BJ (cell line): ENCODE measurements around the gene SH2D2A. TPM values are rescaled to one million over a fixed set of nuclear protein-coding genes. Genes with fewer than 3 reads are reported as not detected.

Experiments
- CTCF ChIA-PET: fragments of 350-600 bp; formaldehyde crosslinking; extraction: SDS; loops from one replicate; lab custom pipeline; 2021; ENCODE audit warnings: antibody characterized with exemption, inconsistent platforms; lab: Yijun Ruan, JAX
- POLR2A ChIA-PET: fragments of 300-600 bp; sonication (Branson Sonifier 250); formaldehyde crosslinking; extraction: SDS; loops from one replicate; lab custom pipeline; 2021; ENCODE audit warnings: antibody characterized with exemption; lab: Charles Lee
- DNase-seq: peaks from one replicate; pipeline ENCODE4 v3.0.0-alpha.2; 2011; ENCODE audit warnings: low read depth
- H3K27me3 ChIP-seq: 2 replicates; pipeline ENCODE4 v1.6.0; 2011; ENCODE audit warnings: low read length; ENCODE audit not compliant: control insufficient read depth, insufficient read depth
- H3K36me3 ChIP-seq: 2 replicates; pipeline ENCODE4 v1.5.1; 2011; ENCODE audit warnings: low read length; ENCODE audit not compliant: control insufficient read depth, insufficient read depth
- H3K4me3 ChIP-seq: 2 replicates; pipeline ENCODE4 v1.5.1; 2011; ENCODE audit warnings: low read depth, mild to moderate bottlenecking, control low read depth, low read length
- polyA plus RNA-seq: library from polyadenylated mRNA; depleted of rRNA; stranded (reverse); fragments of >200 nt; gene quantifications from 2 replicates; pipeline ENCODE4 v1.2.3, GENCODE V29; 2011
- TF ChIP-seq, protein P1 (sequence below): IDR thresholded peaks from 2 replicates; pipeline ENCODE4 v1.5.1; 2011; ENCODE audit warnings: low read depth, mild to moderate bottlenecking, control low read depth, inconsistent platforms, low read length, moderate library complexity; ENCODE audit not compliant: insufficient read depth

Gene SH2D2A
- polyA plus RNA-seq, 1 experiment, result 0.17 TPM

DNA sequence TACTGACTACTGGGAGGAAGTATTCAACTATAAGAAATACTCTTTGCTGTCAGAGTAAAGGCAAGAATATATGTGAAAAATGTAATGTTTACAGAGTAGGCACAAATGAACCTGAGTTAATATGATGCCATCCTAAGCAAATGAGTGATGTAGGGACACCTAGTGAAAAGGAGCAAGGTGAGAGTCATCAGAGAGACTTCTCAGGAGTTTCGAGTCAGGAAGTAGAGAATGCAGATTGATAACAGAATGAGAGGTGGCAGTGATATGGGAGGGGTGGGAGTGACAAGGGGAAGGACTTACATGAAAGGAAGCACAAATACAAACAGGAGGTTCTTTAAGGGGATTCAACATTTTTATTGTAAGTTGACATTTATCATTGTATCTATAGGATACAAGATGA is 39.1 kb downstream of the SH2D2A start:
- Histone ChIP-seq H3K4me3 (no peak overlapping the region), H3K27me3 (no peaks in the 10 kb centered on the region), H3K36me3 (peaks cover 2% of the 10 kb centered on the region)
- TF ChIP-seq, protein P1, sequence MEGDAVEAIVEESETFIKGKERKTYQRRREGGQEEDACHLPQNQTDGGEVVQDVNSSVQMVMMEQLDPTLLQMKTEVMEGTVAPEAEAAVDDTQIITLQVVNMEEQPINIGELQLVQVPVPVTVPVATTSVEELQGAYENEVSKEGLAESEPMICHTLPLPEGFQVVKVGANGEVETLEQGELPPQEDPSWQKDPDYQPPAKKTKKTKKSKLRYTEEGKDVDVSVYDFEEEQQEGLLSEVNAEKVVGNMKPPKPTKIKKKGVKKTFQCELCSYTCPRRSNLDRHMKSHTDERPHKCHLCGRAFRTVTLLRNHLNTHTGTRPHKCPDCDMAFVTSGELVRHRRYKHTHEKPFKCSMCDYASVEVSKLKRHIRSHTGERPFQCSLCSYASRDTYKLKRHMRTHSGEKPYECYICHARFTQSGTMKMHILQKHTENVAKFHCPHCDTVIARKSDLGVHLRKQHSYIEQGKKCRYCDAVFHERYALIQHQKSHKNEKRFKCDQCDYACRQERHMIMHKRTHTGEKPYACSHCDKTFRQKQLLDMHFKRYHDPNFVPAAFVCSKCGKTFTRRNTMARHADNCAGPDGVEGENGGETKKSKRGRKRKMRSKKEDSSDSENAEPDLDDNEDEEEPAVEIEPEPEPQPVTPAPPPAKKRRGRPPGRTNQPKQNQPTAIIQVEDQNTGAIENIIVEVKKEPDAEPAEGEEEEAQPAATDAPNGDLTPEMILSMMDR, result no peak
- ChIA-PET POLR2A (no interaction called here), CTCF (interaction anchor here (0.9 to 1.0 kb wide), 2 partner anchors 51 to 83 kb away, joined by 3 read pairs; partner anchors contain the start of gene NTRK1)
- DNase-seq, result no peak

DNA sequence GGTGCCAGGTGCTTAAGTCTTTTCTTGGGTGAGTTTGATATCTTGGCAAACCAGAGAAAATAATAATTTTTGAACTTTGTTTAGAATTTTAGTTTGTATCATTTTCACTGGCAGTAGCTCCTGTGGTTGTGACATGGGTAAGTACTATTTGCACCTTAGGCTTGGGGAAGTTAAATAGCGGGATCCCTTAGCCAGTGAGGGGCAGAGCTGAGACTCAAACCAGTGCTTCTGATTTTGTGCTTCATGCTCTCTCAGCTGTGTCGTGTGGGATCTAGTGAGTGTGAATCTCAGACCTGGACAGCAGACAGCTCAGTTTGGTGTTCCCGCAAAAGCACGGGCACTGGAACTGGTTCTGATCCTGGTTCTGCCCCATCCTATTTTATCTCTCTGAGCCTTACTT is 39.7 kb downstream of the SH2D2A start:
- no peak for DNase-seq
- H3K4me3 ChIP-seq, result no peak overlapping the region
- ChIA-PET POLR2A (no interaction called here), CTCF (interaction anchor here (0.6 to 1.0 kb wide), 2 partner anchors 51 to 89 kb away, joined by 3 read pairs; no protein-coding TSS in a partner anchor)
- H3K27me3 ChIP-seq, result no peaks in the 10 kb centered on the region
- H3K36me3 ChIP-seq, result peaks cover 2% of the 10 kb centered on the region
- TF ChIP-seq, protein P1, result no peak

DNA sequence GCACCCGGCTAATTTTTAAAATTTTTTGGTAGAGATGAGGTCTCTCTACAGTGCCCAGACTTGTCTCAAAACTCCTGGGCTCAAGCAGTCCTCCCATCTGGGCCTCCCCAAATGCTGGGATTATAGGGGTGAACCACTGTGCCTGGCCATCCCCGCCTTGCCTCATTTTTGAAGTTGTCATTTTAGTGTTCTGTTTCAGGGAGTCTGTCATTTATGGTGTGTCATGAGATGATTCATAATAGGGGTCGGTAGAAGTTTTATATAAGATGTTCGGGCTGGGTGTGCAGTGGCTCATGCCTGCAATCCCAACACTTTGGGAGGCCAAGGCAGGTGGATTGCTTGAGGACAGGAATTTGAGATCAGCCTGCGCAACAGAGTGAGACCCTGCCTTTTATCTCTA is 40.8 kb downstream of the SH2D2A start:
- Histone ChIP-seq H3K36me3 (peaks cover 3% of the 10 kb centered on the region), H3K27me3 (no peaks in the 10 kb centered on the region), H3K4me3 (no peak overlapping the region)
- DNase-seq, result no peak
- ChIA-PET POLR2A (no interaction called here), CTCF (interaction anchor here (0.9 kb wide), 1 partner anchor 10 kb away, joined by 3 read pairs; no protein-coding TSS in a partner anchor)
- TF ChIP-seq, protein P1, result no peak

DNA sequence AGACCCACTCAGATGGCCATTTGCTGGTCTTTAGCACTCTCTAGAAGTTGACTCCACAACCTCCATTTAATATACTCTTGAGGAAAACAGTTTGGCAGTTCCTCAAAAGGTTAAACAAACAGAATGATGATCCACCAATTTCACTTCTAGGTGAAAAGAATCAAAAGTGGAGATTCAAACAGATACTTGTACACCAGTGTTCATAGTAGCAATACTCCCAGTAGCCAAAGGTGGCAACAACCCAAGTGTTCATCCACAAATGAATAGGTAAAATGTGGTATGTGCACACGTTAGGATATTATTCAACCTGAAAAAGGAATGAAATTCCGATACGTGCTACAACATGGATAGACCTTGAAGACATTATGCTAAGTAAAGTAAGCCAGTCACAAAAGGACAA is 43.0 kb downstream of the SH2D2A start:
- no peaks in the 10 kb centered on the region for H3K27me3 ChIP-seq
- no peak for DNase-seq
- no peak overlapping the region for H3K4me3 ChIP-seq

DNA sequence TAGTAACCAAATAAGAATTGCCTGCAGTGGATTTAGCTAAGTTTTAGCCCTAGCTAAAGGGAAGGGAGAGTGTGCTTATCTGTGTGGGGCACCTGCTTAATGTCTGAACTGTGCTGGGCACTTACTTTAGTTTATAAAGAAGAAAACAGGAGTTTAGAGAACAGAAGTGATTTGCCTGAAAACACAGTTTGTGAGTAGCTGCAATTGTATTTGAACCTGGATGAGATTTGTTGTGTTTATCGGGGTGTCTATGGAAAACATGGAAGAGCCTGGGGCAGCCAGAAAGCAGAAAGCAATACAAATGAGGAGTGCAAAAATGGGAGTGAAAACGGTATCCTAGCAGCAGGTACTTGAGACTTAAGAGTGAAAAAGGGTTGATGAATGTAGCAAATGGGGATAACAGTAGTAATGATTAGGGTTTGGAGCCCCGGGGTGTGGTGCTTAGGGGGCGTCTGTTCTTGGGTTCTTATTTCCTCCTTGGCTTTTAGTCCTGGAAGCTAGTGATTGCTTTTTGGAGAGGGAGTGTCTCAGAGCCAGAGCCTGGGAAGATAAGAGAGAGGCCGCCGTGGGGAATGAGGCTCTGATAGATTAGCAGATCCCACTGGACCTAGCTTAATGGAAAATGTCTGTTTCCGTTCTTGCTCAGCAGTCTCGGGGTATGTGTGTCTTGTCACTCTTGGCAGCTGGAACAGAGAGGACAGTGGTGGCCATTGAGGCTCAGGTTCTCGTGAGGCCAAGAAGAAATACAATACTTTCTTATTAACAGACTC is 43.7 kb downstream of the SH2D2A start:
- TF ChIP-seq, protein P1, result no peak
- H3K27me3 ChIP-seq, result no peaks in the 10 kb centered on the region
- no peak for DNase-seq
- peaks cover 3% of the 10 kb centered on the region for H3K36me3 ChIP-seq
- ChIA-PET CTCF (interaction anchor here (0.9 to 1.2 kb wide), 6 partner anchors 8 to 155 kb away, joined by 3 to 7 read pairs (median 4); partner anchors contain the start of gene LRRC71), POLR2A (interaction anchor here (0.9 kb wide), 1 partner anchor 65 kb away, joined by 6 read pairs; no protein-coding TSS in a partner anchor)
- no peak overlapping the region for H3K4me3 ChIP-seq

More for the DNA sequence above, 43.0 kb downstream of the SH2D2A start:
- ChIA-PET CTCF (interaction anchor here (1.1 to 1.2 kb wide), 3 partner anchors 47 to 154 kb away, joined by 3 to 7 read pairs (median 4); no protein-coding TSS in a partner anchor), POLR2A (no interaction called here)
- TF ChIP-seq, protein P1, result no peak
- peaks cover 3% of the 10 kb centered on the region for H3K36me3 ChIP-seq
